NCI-H345 (cell line): ENCODE results near the gene CSRP1.
A peak's percentile ranks its signal among the peaks of the same experiment; 100 is the strongest.

Source experiments
- DNase-seq: peaks from one replicate; lab custom pipeline; 2025; lab: John Stamatoyannopoulos, UW

Gene CSRP1

DNA sequence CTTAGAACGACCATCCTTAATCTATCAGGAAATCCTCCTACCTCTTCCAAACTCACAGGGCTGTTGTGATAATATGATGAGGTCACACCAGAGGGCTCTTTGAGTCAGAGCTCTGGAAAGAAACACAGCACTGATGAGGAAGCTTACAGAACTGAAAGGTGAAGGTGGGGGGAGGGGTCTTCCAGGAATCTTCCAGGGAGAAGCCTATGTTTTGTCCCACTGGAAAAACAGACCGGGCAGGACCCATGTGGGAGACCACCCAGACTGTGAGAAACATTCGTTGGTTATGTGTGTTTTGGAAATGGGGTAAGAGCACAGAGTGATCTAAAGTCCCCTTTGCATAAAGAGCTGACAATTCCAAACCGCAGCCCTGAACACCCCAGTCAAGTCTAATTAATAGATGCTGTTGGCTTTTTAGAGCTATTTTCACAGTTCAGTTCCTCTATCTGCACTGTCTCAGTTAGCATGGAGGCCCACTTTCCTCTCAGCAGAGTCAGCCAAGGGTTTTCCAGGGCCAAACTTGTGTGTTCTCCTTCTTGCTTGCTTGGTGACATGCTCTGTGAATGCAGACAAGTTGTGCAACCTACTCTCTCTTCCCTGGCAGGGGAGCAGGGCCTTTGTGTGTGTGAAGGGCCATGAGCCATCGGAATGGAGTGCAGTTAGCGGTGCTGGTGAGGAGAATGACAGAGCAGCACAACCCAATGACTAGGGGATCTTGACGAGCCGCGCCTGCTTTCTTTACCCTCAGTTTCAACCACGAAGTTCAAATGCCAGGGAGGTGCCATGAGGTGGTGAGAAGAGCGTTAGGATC lies 50.2 kb downstream of the CSRP1 start:
- no peak for DNase-seq

- no peak for DNase-seq
Measured at GRCh38 chr1:201455098-201455497, 51.8 kb downstream of the CSRP1 start.

- DNase-seq: no peak
Measured at GRCh38 chr1:201454608-201455007, 52.3 kb downstream of the CSRP1 start.

DNA sequence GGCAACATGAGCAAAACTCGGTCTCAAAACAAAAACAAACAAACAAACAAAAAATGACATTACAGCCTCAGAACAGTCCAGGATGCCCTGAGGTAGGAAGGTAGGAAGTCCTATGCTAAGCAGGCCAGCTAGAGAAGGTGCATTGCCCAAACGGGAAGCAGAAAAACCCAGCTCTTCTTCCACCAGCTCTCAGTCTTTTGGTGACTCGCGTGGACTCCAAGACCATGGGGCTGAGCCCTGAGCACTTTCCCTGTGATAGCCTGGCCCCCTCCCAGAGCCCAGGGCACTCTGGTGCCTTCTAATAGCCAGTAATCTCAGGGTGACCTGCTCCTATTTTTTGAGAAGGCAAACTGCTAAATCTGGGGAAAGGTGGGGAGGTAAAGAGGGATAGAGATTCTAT lies 54.1 kb downstream of the CSRP1 start:
- no peak for DNase-seq

- DNase-seq: no peak
Measured at GRCh38 chr1:201450721-201451291, 56.1 kb downstream of the CSRP1 start.

DNA sequence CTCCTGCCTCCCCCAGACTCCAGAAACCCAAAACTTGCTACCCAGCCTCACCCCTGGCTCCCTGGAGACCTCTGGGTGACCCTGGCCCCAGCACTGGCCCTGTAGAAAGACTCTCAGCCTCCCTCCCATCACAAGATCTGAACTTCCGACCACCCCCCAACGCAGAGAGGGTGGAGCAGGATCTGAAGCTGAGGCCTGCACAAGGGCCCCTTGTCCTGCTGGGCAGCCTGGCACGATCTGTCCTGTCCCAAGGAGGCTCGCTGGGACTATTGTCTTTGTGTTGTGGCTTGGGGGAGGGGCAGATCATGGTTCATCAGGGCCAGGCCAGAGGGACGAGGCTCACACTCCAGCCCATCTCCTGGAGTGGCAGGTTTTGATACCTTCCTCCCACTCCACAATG lies 57.9 kb downstream of the CSRP1 start:
- no peak for DNase-seq

DNA sequence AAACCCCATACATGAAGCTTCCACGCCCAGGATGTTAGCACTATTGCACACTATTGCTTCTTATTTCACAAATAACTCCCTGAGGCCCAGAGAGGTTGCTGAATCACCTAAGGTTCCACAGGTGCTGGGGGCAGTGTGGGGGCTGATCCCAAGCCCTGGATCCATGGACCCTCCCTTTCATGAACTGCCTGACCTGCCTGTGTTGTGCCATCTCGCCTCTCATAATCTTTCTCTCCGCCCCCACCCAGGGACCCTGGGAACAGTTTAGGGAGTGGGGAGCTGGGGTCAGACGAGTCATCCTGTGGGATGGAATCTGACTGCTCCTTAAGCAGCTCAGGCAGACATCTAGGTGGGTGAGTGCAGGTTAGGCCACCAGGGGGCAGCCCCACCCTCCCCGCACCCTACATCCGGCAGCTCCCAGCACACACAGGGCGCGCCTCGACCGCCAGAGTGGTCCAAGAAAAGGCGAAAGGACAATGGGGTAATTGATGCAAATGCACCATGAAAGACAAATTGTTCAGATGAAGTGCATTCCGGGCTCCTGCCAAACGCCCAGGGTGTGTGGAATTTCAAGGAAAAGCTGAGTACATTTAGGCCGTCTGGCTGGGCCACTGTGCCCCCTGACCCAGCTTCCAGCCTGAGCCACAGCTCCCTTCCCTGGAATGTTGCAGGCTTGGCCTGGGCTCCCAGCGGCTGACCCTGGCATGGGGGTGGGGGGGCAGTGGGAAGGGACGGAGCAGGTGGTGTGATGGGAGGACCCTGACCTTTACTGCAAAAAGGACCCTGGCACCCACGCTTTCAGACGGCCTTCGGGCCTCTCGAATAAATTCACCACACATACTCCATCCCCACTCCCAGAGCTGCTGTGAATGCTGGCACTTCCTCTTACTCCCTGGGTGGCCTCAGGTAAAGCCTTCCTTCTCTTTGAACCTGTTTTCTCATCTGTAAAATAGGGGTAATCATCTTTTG lies 58.7 kb downstream of the CSRP1 start:
- peak; percentile 64 for DNase-seq

- no peak for DNase-seq
Measured at GRCh38 chr1:201445310-201445709, 61.6 kb downstream of the CSRP1 start.

GRCh38 chr1:201444792-201445191 lies 62.1 kb downstream of the CSRP1 start:
- DNase-seq: no peak

DNA sequence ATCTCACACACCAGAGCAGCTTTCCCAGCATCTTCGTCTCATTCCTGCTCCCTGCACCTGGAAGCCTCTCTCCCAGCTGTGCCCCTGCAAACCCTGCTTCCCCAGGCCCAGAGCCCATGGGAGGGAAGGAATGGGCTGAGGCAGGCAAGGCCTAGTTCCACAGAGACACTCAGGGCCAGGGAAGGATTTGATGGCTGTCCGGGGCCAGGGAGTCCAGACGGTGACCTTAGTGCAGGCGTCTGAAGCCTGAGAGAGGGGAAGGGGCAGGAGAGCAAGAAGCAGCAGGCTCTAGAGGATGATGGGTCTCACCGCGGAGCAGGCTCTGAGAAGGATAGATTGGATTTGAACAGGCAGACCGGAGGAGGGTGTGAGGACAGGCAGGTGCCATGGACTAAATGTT lies 63.2 kb downstream of the CSRP1 start:
- no peak for DNase-seq

GRCh38 chr1:201436969-201437368 lies 70.0 kb downstream of the CSRP1 start:
- DNase-seq: no peak

DNA sequence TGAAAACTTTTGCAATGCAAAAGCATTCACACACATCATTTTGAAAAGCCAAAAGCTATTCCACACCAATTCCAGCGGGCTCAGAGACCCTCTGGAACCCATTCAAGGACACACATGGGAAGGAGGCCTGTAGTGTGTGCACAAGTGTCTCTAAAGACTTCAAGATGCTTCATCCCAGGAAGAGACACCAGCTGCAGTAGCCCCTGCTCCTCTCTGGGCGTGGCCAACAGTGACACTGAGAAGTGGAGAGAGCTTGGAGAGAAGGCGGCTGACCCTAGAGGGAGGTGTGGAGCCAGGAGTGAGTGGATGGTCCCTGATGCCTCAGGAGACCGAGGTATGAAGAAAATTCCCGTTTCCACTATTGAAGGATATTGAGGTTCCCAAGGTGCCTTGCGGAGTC lies 70.5 kb downstream of the CSRP1 start:
- DNase-seq: no peak

DNA sequence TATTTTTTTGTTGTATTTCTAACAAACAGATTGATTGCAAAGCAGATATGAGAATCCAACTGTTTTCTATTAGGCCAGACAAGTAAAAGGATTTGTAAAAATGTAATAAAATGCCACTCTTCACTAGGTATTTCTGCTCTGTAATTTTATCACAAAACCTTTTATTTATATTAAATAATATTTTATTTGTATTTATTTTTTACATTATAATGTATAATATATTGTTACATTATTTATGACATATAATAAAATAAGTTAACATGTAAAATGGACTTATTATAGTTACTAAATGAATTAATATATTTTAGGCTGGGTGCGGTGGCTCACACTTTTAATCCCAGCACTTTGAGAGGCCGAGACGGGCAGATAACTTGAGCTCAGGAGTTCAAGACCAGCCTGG lies 72.7 kb downstream of the CSRP1 start:
- no peak for DNase-seq

DNA sequence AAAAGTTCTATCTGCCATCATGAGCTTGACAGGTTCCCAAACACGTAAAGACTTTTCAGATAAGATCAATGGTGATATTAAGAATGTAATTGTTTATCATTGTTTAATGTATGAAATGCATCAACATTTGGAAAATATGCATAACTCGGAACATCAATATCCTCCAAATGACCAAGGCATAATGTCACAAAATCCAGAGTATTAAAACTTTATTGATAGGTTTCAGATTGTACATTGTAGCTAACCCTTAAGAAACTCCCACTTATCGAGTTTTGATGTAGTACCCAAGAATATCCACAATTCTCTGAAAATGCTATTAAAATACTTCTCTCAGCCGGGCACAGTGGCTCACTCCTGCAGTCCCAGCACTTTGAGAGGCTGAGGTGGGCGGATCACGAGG lies 73.3 kb downstream of the CSRP1 start:
- no peak for DNase-seq
